GM23338 (cell line): ENCODE data around the gene UBAC1. TPM values are rescaled to one million over a fixed set of nuclear protein-coding genes. Genes with fewer than 3 reads are reported as not detected.

Experiments
- ATAC-seq: fragments of 200-7000 bp; cut with Tn5 transposase; 3 replicates; pipeline ENCODE4 v1.9.1; 2020
- DNase-seq: peaks from one replicate; pipeline ENCODE4 v3.0.0-alpha.2; 2015; ENCODE audit warnings: low spot score
- H2AFZ ChIP-seq: fragments of 200-600 bp; sonication (generic); 2 replicates; pipeline ENCODE4 v1.8.0; 2016; ENCODE audit warnings: antibody characterized with exemption, mild to moderate bottlenecking, moderate library complexity
- H3F3A ChIP-seq: fragments of 200-600 bp; sonication (generic); replicated peaks from 2 replicates; pipeline ENCODE4 v1.8.0; 2017; ENCODE audit warnings: antibody characterized with exemption, mixed run types, low read depth
- H3K27ac ChIP-seq: fragments of 200-600 bp; sonication (generic); 2 replicates; pipeline ENCODE4 v1.6.1; 2016; ENCODE audit warnings: low read depth
- H3K27me3 ChIP-seq: fragments of 200-600 bp; sonication (generic); 2 replicates; pipeline ENCODE4 v1.8.0; 2016; ENCODE audit warnings: mild to moderate bottlenecking, mixed run types, moderate library complexity; ENCODE audit not compliant: insufficient read depth
- H3K36me3 ChIP-seq: fragments of 200-600 bp; sonication (generic); 2 replicates; pipeline ENCODE4 v1.8.0; 2016; ENCODE audit warnings: mild to moderate bottlenecking; ENCODE audit not compliant: insufficient read depth
- H3K4me1 ChIP-seq: fragments of 200-600 bp; sonication (generic); 2 replicates; pipeline ENCODE4 v1.8.0; 2016; ENCODE audit warnings: mild to moderate bottlenecking, moderate library complexity; ENCODE audit not compliant: insufficient read depth
- H3K4me2 ChIP-seq: fragments of 200-600 bp; sonication (generic); 2 replicates; pipeline ENCODE4 v1.7.1; 2017; ENCODE audit warnings: mixed run types
- H3K4me3 ChIP-seq: fragments of 200-600 bp; sonication (generic); 2 replicates; pipeline ENCODE4 v1.6.1; 2016; ENCODE audit warnings: mixed run types
- H3K79me2 ChIP-seq: fragments of 200-600 bp; sonication (generic); replicated peaks from 2 replicates; pipeline ENCODE4 v1.8.0; 2017; ENCODE audit warnings: mild to moderate bottlenecking; ENCODE audit not compliant: insufficient read depth
- H3K9me2 ChIP-seq: fragments of 200-600 bp; sonication (generic); 2 replicates; pipeline ENCODE4 v1.8.0; 2017; ENCODE audit not compliant: insufficient read depth
- H4K20me1 ChIP-seq: fragments of 200-600 bp; sonication (generic); replicated peaks from 2 replicates; pipeline ENCODE4 v1.8.0; 2017; ENCODE audit warnings: mild to moderate bottlenecking; ENCODE audit not compliant: insufficient read depth
- H3K27ac Mint-ChIP-seq: 2 replicates; pipeline ENCODE4 v1.8.0; 2020; ENCODE audit warnings: inconsistent platforms, mild to moderate bottlenecking, moderate library complexity, mixed read lengths
- H3K27me3 Mint-ChIP-seq: 3 replicates; pipeline ENCODE4 v1.8.0; 2022; ENCODE audit warnings: low read depth, mild to moderate bottlenecking, moderate library complexity, mixed read lengths, inconsistent platforms; ENCODE audit not compliant: insufficient read depth, poor library complexity
- H3K36me3 Mint-ChIP-seq: 3 replicates; pipeline ENCODE4 v1.8.0; 2021; ENCODE audit warnings: low read depth, mild to moderate bottlenecking, inconsistent platforms, moderate library complexity, mixed read lengths
- H3K4me1 Mint-ChIP-seq: 3 replicates; pipeline ENCODE4 v1.8.0; 2020; ENCODE audit warnings: mild to moderate bottlenecking, inconsistent platforms, mixed read lengths
- H3K4me3 Mint-ChIP-seq: 3 replicates; pipeline ENCODE4 v1.8.0; 2021; ENCODE audit warnings: moderate library complexity, mild to moderate bottlenecking, inconsistent platforms, mixed read lengths
- H3K9me3 Mint-ChIP-seq: 3 replicates; pipeline ENCODE4 v1.8.0; 2020; ENCODE audit warnings: moderate library complexity, mild to moderate bottlenecking, inconsistent platforms, mixed read lengths
- CTCF ChIP-seq, 2 experiments: fragments of 200-600 bp in 1 of 2; sonication (generic) in 1 of 2; conservative IDR thresholded peaks; 2 replicates each; pipeline versions ENCODE4 v1.5.1 to v1.6.1; 2016 to 2017; ENCODE audit warnings: antibody characterized with exemption in 2 of 2, low read depth in 2 of 2, mild to moderate bottlenecking in 2 of 2, moderate library complexity in 1 of 2
- ETS1 ChIP-seq: IDR thresholded peaks from 2 replicates; pipeline ENCODE4 v1.6.1; 2016; ENCODE audit warnings: antibody characterized with exemption
- EZH2 ChIP-seq: fragments of 200-600 bp; sonication (generic); IDR thresholded peaks from one replicate; pipeline ENCODE4 v1.8.0; 2017; ENCODE audit warnings: antibody characterized with exemption, mild to moderate bottlenecking, low read depth; ENCODE audit not compliant: unreplicated experiment
- EZH2phosphoT487 ChIP-seq: fragments of 200-600 bp; sonication (generic); IDR thresholded peaks from one replicate; pipeline ENCODE4 v1.8.1; 2018; ENCODE audit warnings: antibody characterized with exemption; ENCODE audit not compliant: unreplicated experiment
- JUNB ChIP-seq: IDR thresholded peaks from one replicate; pipeline ENCODE4 v1.6.1; 2016; ENCODE audit warnings: antibody characterized with exemption; ENCODE audit not compliant: unreplicated experiment
- NANOG ChIP-seq: IDR thresholded peaks from 2 replicates; pipeline ENCODE4 v1.6.1; 2016; ENCODE audit warnings: antibody characterized with exemption, borderline replicate concordance
- POLR2AphosphoS5 ChIP-seq: IDR thresholded peaks from 2 replicates; pipeline ENCODE4 v1.6.1; 2016; ENCODE audit warnings: antibody characterized with exemption, low read depth
- REST ChIP-seq: IDR thresholded peaks from one replicate; pipeline ENCODE4 v1.6.1; 2018; ENCODE audit warnings: antibody characterized with exemption; ENCODE audit not compliant: unreplicated experiment
- STAT1 ChIP-seq: IDR thresholded peaks from one replicate; pipeline ENCODE4 v1.6.1; 2016; ENCODE audit warnings: antibody characterized with exemption; ENCODE audit not compliant: unreplicated experiment
- ZNF114 ChIP-seq: fragments of 250-450 bp; sonication (Bioruptor Pico); IDR thresholded peaks from 2 replicates; pipeline ENCODE4 v1.5.0; 2020; ENCODE audit warnings: mild to moderate bottlenecking, moderate library complexity
- ZNF331 ChIP-seq: fragments of 250-450 bp; sonication (Bioruptor Pico); IDR thresholded peaks from 2 replicates; pipeline ENCODE4 v1.5.0; 2020; ENCODE audit warnings: low read depth, mild to moderate bottlenecking, moderate library complexity
- polyA plus RNA-seq: library from polyadenylated mRNA; unstranded; fragments of >200 nt; fragmentation: Nextera tagmentation; extraction: Ambion mirVana; gene quantifications from 2 replicates; pipeline ENCODE4 v1.2.1, GENCODE V29; 2016
- total RNA-seq: library from RNA; depleted of rRNA; stranded (reverse); fragments of >200 nt; shearing (Covaris generic); gene quantifications from 2 replicates; pipeline ENCODE4 v1.2.3, GENCODE V29; 2014

Gene UBAC1
- total and polyA plus RNA-seq, 2 experiments from 2014 or later = 63.2 to 86.6 TPM

GRCh38 chr9:135974220-135974573 is 13.0 kb upstream of the UBAC1 start:
- ATAC-seq (no peak), DNase-seq (no peak)
- H3K27ac Mint-ChIP-seq = no peak overlapping the region
- H3K9me3 Mint-ChIP-seq = no peaks in the 10 kb centered on the region
- TF ChIP-seq STAT1 = no peak
- TF ChIP-seq CTCF (conservative IDR thresholded peaks at IDR 0.05; ENCODE audit: low read depth in 2 of 2) = peak; percentile 59 to 70
- TF ChIP-seq EZH2phosphoT487 = no peak
- TF ChIP-seq NANOG = no peak
- peak; percentile 27 for TF ChIP-seq REST
- no peak for TF ChIP-seq POLR2AphosphoS5
- H3K4me3 ChIP-seq = no peak overlapping the region
- peaks cover 10% of the 10 kb centered on the region for H3K27me3 Mint-ChIP-seq
- no peak overlapping the region for H2AFZ ChIP-seq
- H3K36me3 Mint-ChIP-seq = no peaks in the 10 kb centered on the region
- no peaks in the 10 kb centered on the region for H3K4me1 ChIP-seq
- H4K20me1 ChIP-seq = peaks cover 3% of the 10 kb centered on the region; the same call in 1 of the 2 replicates
- no peak overlapping the region for H3K27ac ChIP-seq
- no peak overlapping the region for H3K4me3 Mint-ChIP-seq
- H3K36me3 ChIP-seq = no peaks in the 10 kb centered on the region
- H3K9me2 ChIP-seq = no peaks in the 10 kb centered on the region
- no peaks in the 10 kb centered on the region for H3K27me3 ChIP-seq
- H3F3A ChIP-seq = no peaks in the 10 kb centered on the region
- H3K4me2 ChIP-seq = no peak overlapping the region
- no peaks in the 10 kb centered on the region for H3K79me2 ChIP-seq
- peaks cover 15% of the 10 kb centered on the region for H3K4me1 Mint-ChIP-seq

- H4K20me1 ChIP-seq = peaks cover 3% of the 10 kb centered on the region; the same call in 1 of the 2 replicates
- no peak overlapping the region for H3K4me2 ChIP-seq
- Mint-ChIP-seq H3K27me3 (peaks cover 10% of the 10 kb centered on the region), H3K27ac (no peak overlapping the region), H3K4me3 (no peak overlapping the region), H3K9me3 (no peaks in the 10 kb centered on the region), H3K4me1 (peaks cover 21% of the 10 kb centered on the region), H3K36me3 (no peaks in the 10 kb centered on the region)
- no peak overlapping the region for H3K27ac ChIP-seq
- no peaks in the 10 kb centered on the region for H3K36me3 ChIP-seq
- H3K79me2 ChIP-seq = no peaks in the 10 kb centered on the region
- ATAC-seq (no peak), DNase-seq (no peak)
- no peaks in the 10 kb centered on the region for H3F3A ChIP-seq
- TF ChIP-seq JUNB = no peak
- TF ChIP-seq REST = peak; percentile 9
- no peak for TF ChIP-seq ETS1
- TF ChIP-seq EZH2 = no peak
- no peak for TF ChIP-seq POLR2AphosphoS5
- TF ChIP-seq ZNF331 (CRISPR knock-in tag) = no peak
- TF ChIP-seq ZNF114 (CRISPR knock-in tag) = no peak
- TF ChIP-seq STAT1 = no peak
- H3K4me3 ChIP-seq = no peak overlapping the region
- no peak overlapping the region for H2AFZ ChIP-seq
- no peaks in the 10 kb centered on the region for H3K4me1 ChIP-seq
- no peaks in the 10 kb centered on the region for H3K9me2 ChIP-seq
- no peaks in the 10 kb centered on the region for H3K27me3 ChIP-seq
Measured at GRCh38 chr9:135973277-135974219, 12.4 kb upstream of the UBAC1 start.
